ENCODE results near the gene SSTR5.

SSTR5 gene

GRCh38 chr16:1054660-1055556 lies 17.6 kb upstream of the SSTR5 start:
- TF ChIP-seq GATA1 (IDR thresholded peaks at IDR 0.05; ENCODE audit: low read depth, low read length) (no peak), POLR2A (IDR thresholded peaks at IDR 0.05; ENCODE audit: low read length) (no peak)
- peak; percentile 26 to 36 for DNase-seq

DNA sequence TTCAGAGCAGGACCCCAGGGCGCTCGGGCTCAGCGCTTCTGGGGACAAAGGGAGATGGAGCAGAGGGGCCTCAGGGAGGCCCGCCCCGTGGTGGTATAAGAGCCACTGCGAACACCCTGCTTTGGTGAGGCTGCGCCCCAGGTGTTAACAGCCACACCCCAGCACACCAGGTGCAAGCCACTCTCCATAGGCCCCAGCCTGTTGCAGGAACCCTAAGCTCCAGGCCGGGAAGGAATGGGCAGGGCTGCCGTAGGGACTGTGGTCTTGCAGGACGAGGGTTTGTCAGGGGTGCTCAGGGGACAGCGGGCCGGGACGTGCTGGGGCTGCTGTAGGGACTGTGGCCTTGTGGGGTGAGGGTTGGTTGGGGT lies 17.0 kb upstream of the SSTR5 start:
- TF ChIP-seq POLR2A (IDR thresholded peaks at IDR 0.05; ENCODE audit: low read length) (no peak), GATA1 (IDR thresholded peaks at IDR 0.05; ENCODE audit: low read depth, low read length) (no peak)
- no peak for DNase-seq

DNA sequence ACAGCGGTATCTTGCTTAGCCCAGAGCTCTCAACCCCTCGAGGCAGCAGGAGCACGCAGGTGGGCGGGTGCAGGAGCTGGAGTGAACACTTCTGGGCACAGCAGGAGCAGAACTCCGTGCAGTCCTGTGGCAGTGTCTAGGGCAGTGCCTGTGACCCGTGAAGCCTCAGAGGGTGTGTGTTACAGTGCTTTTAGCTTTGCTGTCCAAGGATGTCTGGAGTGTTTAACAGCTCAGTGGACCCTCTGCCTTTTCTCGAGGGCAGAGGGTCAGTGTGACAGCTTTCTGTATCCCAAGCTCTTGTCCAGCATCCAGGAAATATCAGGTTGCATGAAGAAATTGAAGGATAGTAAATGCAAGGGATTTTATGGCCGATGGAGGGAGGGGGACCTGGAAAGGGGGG lies 16.4 kb upstream of the SSTR5 start:
- TF ChIP-seq GATA1 (IDR thresholded peaks at IDR 0.05; ENCODE audit: low read depth, low read length): no peak
- no peak for TF ChIP-seq POLR2A (IDR thresholded peaks at IDR 0.05; ENCODE audit: low read length)

DNA sequence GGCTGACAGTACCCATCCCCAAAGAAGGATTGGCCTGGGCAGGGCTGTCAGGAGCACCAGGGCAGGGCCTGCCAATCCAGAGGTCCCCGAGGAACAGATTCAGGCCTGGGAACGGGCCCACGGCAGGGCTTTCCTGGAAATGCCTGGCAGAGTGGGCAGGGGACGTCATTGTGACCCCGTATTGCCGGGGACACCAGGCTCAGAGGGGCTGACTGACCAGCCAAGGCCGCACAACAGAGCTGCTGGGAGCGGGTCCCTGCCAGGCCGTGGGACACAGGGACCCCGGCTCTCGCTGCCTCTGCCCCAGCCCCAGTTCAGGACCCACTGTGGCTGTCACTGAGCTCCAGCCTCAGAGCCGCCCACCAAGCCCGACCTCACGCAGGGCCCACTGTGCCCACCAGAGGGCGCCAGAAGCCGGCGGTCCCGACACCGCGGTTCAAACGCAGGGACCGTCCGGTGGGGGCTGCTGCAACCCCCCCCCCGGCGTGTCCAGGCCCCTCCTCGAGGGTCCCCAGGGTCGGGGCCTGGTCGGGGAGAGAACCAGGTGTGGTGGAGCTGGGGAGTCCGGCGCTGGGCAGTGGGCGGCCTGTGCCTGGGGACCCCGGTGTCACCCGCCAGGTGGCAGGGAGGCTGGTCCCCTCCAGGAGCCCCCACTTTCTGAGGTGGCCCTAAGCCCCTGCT lies 15.2 kb upstream of the SSTR5 start:
- TF ChIP-seq POLR2A (IDR thresholded peaks at IDR 0.05; ENCODE audit: low read length) (no peak), GATA1 (IDR thresholded peaks at IDR 0.05; ENCODE audit: low read depth, low read length) (no peak)
- peak; percentile 31 to 67 for DNase-seq

More for the DNA sequence above, 16.4 kb upstream of the SSTR5 start:
- no peak for DNase-seq

GRCh38 chr16:1058216-1058615 lies 14.3 kb upstream of the SSTR5 start:
- TF ChIP-seq GATA1 (IDR thresholded peaks at IDR 0.05; ENCODE audit: low read depth, low read length) (no peak), POLR2A (IDR thresholded peaks at IDR 0.05; ENCODE audit: low read length) (no peak)
- DNase-seq: no peak

DNA sequence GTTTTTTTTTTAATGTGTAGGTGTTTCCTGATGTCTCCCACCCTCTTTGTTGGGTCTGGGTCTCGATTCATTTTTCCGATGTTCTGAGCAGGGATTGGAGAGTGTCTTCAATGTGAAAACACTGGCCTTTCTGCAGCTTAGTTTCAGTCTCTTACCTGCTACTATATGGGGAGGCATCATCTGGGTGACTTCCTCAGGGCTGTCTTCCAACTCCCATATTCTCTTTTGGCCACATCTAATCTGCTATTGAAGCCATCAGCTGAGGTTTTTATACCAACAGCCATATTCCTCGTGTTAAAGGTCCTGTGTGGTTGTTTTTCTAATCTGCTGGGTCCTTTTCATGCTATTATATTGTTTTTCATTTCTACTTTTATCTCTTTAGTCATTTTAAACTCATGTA lies 13.2 kb upstream of the SSTR5 start:
- no peak for TF ChIP-seq GATA1 (IDR thresholded peaks at IDR 0.05; ENCODE audit: low read depth, low read length)
- TF ChIP-seq POLR2A (IDR thresholded peaks at IDR 0.05; ENCODE audit: low read length): no peak
- DNase-seq: no peak

DNA sequence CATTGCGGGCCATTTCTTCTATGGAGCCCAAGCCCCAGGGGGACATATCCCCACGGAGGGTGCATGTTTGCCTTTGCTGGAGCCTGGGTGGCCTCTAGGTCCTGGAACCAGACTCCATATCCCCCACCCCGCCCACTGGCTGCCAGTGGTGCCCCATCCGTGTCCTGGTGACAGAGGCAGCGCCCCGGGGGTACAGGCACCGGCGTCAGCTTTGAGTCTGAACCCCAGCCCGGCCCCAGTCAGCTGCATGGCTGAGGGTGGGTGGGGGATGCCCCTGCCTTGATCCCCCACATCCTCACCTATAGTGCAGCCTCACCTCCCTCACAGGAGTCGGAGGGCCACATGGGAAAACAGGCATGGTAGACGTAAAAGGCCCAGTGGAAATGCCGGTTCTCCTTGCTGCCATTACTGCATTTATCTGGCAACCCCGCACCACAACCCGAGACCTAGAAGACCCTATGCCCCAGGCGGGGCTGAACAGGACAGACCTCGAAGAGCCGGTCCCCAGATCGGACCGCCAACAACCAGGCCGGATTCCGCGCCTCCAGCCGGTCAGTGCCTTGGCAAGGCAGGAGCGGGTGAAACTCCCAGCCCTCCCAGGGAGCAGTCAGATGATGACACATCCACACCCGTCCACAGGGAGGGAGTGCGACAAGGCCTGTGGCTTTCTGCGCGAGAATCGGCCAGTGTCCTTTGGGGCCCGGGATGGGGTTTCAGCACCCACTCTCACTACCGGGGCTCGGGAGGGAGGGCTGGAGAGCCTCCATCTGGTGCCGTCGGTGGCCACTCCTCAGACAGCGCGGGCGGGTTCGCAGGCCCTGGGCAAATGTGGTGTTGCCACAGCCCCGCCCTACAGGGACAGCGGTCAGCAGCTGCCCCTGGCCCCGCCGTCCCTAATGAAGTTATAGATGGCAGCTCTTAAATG lies 11.9 kb upstream of the SSTR5 start:
- no peak for DNase-seq

GRCh38 chr16:1061769-1062505 lies 10.6 kb upstream of the SSTR5 start:
- no peak for DNase-seq
- TF ChIP-seq GATA1 (IDR thresholded peaks at IDR 0.05; ENCODE audit: low read depth, low read length) (no peak), POLR2A (IDR thresholded peaks at IDR 0.05; ENCODE audit: low read length) (no peak)

More for the DNA sequence above, 11.9 kb upstream of the SSTR5 start:
- TF ChIP-seq GATA1 (IDR thresholded peaks at IDR 0.05; ENCODE audit: low read depth, low read length) (no peak), POLR2A (IDR thresholded peaks at IDR 0.05; ENCODE audit: low read length) (no peak)

DNA sequence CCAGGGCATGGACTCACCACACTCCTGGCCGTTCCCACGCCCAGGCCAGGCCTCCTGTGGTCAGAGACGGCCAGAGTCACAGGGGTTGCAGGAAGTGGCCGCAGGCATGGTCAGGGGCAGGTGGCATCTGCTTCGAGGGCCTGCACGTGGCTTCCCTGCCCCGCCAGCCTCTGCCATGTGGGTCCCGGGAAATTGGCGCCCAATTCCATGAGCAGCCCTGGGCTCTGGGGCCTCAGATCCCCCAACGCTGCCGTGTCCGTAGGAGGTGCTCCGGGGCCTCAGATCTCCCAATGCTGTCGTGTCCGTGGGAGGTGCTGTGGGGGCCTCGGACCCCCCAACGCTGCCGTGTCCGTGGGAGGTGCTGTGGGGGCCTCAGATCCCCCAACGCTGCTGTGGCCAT lies 9.7 kb upstream of the SSTR5 start:
- no peak for TF ChIP-seq GATA1 (IDR thresholded peaks at IDR 0.05; ENCODE audit: low read depth, low read length)
- no peak for TF ChIP-seq POLR2A (IDR thresholded peaks at IDR 0.05; ENCODE audit: low read length)
- no peak for DNase-seq

DNA sequence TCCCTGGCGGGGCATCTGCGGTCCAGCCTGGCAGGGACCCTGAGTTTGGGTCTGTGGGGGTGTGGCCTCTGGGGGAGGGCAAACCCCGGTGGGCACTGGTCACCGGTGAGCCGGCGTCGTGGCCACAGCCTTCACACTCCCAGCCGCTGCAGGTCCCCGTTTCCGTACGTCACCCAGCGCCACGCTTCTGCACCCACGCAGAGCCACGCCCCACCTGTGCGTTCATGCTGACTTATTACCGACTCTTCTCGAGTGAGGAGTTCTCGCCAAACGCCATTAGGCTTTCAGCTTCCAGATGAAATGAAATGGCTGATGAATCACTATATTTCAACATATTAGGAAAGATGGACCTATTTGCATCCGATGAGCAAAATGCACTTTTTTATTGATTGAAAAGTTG lies 8.8 kb upstream of the SSTR5 start:
- TF ChIP-seq POLR2A (IDR thresholded peaks at IDR 0.05; ENCODE audit: low read length) (no peak), GATA1 (IDR thresholded peaks at IDR 0.05; ENCODE audit: low read depth, low read length) (no peak)
- no peak for DNase-seq

DNA sequence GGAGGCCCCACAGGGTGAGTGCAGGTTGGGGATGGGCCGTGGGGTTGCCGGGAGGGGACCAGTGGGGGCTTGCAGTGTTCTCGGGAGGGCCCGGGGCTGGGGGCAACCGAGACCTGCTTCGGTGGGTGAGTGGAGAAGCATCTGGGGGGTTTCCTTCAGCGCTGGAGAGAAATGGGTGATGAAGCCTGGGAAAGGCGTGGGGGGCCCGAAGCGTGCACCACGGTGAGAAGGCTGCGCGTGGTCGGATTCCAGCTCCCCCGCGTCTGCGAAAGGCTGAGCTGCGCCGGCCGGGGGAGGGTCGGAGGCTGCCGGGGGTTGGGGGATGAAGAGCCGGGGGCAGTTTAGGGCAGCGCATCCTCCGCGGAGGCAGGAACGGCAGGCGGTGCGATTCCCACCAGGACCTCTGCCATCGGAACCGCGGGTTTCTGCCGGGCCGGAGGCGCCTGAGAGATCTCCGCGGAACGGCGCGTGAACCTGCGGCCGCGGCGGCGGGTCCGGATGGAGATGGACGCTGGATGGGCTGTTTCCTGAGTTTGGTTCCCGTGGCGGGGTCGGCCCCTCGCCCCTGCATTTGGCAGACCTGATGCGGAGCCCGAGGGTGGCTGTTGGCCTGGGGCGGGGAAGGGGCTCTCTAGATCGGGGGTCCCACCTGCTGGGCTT lies 6.9 kb upstream of the SSTR5 start:
- TF ChIP-seq GATA1 (IDR thresholded peaks at IDR 0.05; ENCODE audit: low read depth, low read length) (no peak), POLR2A (IDR thresholded peaks at IDR 0.05; ENCODE audit: low read length) (no peak)
- no peak for DNase-seq

GRCh38 chr16:1066584-1067172 lies 5.9 kb upstream of the SSTR5 start:
- no peak for DNase-seq
- TF ChIP-seq POLR2A (IDR thresholded peaks at IDR 0.05; ENCODE audit: low read length) (no peak), GATA1 (IDR thresholded peaks at IDR 0.05; ENCODE audit: low read depth, low read length) (no peak)

Data from erythroblast (primary cell).